Stimulated activated CD4-positive, alpha-beta T cell treated with anti-CD3 and anti-CD28 coated beads, Interleukin-2, amount 100 ng/mL, for 24 hours (primary cell): ENCODE measurements around the gene SUGP2.

Experiments used
- DNase-seq, 2 donors: peaks; one replicate each; pipeline ENCODE4 v3.0.0-alpha.2; 2020

The SUGP2 gene

GRCh38 chr19:19059018-19059836 is 25.9 kb upstream of the SUGP2 start:
- no peak for DNase-seq

- no peak for DNase-seq
Measured at GRCh38 chr19:19057720-19058119, 24.4 kb upstream of the SUGP2 start.

GRCh38 chr19:19057317-19057716 is 24.0 kb upstream of the SUGP2 start:
- no peak for DNase-seq

GRCh38 chr19:19056636-19057275 is 23.4 kb upstream of the SUGP2 start:
- DNase-seq: no peak

- DNase-seq: no peak
Measured at GRCh38 chr19:19055701-19056100, 22.4 kb upstream of the SUGP2 start.

- no peak for DNase-seq
Measured at GRCh38 chr19:19054939-19055440, 21.7 kb upstream of the SUGP2 start.

- no peak for DNase-seq
Measured at GRCh38 chr19:19054315-19054938, 21.1 kb upstream of the SUGP2 start.

- DNase-seq: peak; percentile 62 to 65
Measured at GRCh38 chr19:19053508-19054314, 20.4 kb upstream of the SUGP2 start.

- no peak for DNase-seq
Measured at GRCh38 chr19:19052921-19053320, 19.6 kb upstream of the SUGP2 start.

GRCh38 chr19:19051478-19052213 is 18.3 kb upstream of the SUGP2 start:
- DNase-seq: no peak

GRCh38 chr19:19050731-19051130 is 17.4 kb upstream of the SUGP2 start:
- no peak for DNase-seq

- no peak for DNase-seq
Measured at GRCh38 chr19:19050104-19050503, 16.8 kb upstream of the SUGP2 start.

- no peak for DNase-seq
Measured at GRCh38 chr19:19049406-19049805, 16.1 kb upstream of the SUGP2 start.

- DNase-seq: no peak
Measured at GRCh38 chr19:19043881-19044280, 10.6 kb upstream of the SUGP2 start.

- no peak for DNase-seq
Measured at GRCh38 chr19:19043481-19043880, 10.2 kb upstream of the SUGP2 start.

GRCh38 chr19:19042732-19043280 is 9.5 kb upstream of the SUGP2 start:
- DNase-seq: no peak

- no peak for DNase-seq
Measured at GRCh38 chr19:19040417-19040816, 7.1 kb upstream of the SUGP2 start.

GRCh38 chr19:19039901-19040300 is 6.6 kb upstream of the SUGP2 start:
- no peak for DNase-seq

GRCh38 chr19:19034204-19034624 is 897 bp upstream of the SUGP2 start:
- peak; percentile 77 to 79 for DNase-seq

- DNase-seq: no peak
Measured at GRCh38 chr19:19033176-19033425, 216 bp downstream of the SUGP2 start.

- DNase-seq: peak; percentile 82 to 85
Measured at GRCh38 chr19:19032420-19033175, 719 bp downstream of the SUGP2 start.
